ENCODE data around the gene FRMD1.
"Not testable (repeated sequence)": the region's sequence is repeated elsewhere in the genome, so short reads cannot be mapped to it uniquely, and the experiment has no call there.

FRMD1 gene

GRCh38 chr6:168093634-168094033, 14.6 kb upstream of the FRMD1 start:
- no peak for DNase-seq

- DNase-seq = no peak
Measured at GRCh38 chr6:168093071-168093505, 14.1 kb upstream of the FRMD1 start.

- DNase-seq = no peak
Measured at GRCh38 chr6:168092541-168092940, 13.5 kb upstream of the FRMD1 start.

- DNase-seq = no peak
Measured at GRCh38 chr6:168091381-168092264, 12.6 kb upstream of the FRMD1 start.

- DNase-seq = no peak
Measured at GRCh38 chr6:168090706-168091105, 11.7 kb upstream of the FRMD1 start.

- DNase-seq = peak in 1 of 3 experiments; percentile 61
Measured at GRCh38 chr6:168090064-168090690, 11.2 kb upstream of the FRMD1 start.

- DNase-seq = peak; percentile 53 to 96 (median 90)
Measured at GRCh38 chr6:168089186-168090063, 10.4 kb upstream of the FRMD1 start.

- peak; percentile 36 to 67 (median 44) for DNase-seq
Measured at GRCh38 chr6:168088161-168089053, 9.4 kb upstream of the FRMD1 start.

GRCh38 chr6:168087436-168088160, 8.6 kb upstream of the FRMD1 start:
- no peak for DNase-seq

- DNase-seq = no peak
Measured at GRCh38 chr6:168086616-168087015, 7.6 kb upstream of the FRMD1 start.

GRCh38 chr6:168086066-168086465, 7.1 kb upstream of the FRMD1 start:
- no peak for DNase-seq

GRCh38 chr6:168084465-168085160, 5.6 kb upstream of the FRMD1 start:
- DNase-seq = no peak

GRCh38 chr6:168083514-168083885, 4.5 kb upstream of the FRMD1 start:
- no peak for DNase-seq

GRCh38 chr6:168082860-168083513, 4.0 kb upstream of the FRMD1 start:
- peak; percentile 3 to 81 (median 58) for DNase-seq

GRCh38 chr6:168081858-168082546, 3.0 kb upstream of the FRMD1 start:
- DNase-seq = no peak

- no peak for DNase-seq
Measured at GRCh38 chr6:168080393-168081077, 1.5 kb upstream of the FRMD1 start.

GRCh38 chr6:168078175-168078942, 653 bp downstream of the FRMD1 start:
- no peak for DNase-seq

- not testable (repeated sequence) for DNase-seq
Measured at GRCh38 chr6:168077401-168077800, 1.6 kb downstream of the FRMD1 start.
